Measurements from ENCODE around the gene MPO.

GRCh38 chr17:58318065-58318481, 37.3 kb upstream of the MPO start:
- TF ChIP-seq CTCF (conservative IDR thresholded peaks at IDR 0.05; ENCODE audit: low read length) = no peak
- no peak for TF ChIP-seq EZH2phosphoT487 (IDR thresholded peaks at IDR 0.05; ENCODE audit: borderline replicate concordance, low read depth, low read length)
